Measurements from ENCODE around the gene CD74. TPM values are rescaled to one million over a fixed set of nuclear protein-coding genes. Genes with fewer than 3 reads are reported as not detected.

Gene CD74
- total and polyA plus RNA-seq, 10 of the 15 experiments (the other 5 are each of a cell fraction or from before 2014, with no cell fraction given), result 1,387 to 11,063 (median 3,922) TPM

GRCh38 chr5:150457562-150458240, 45.0 kb upstream of the CD74 start:
- BruUV-seq (replicated peaks), result no TSS peak
- Histone ChIP-seq H3K4me1 (ENCODE audit: control insufficient read depth, insufficient read depth, low read length) (peaks cover 35% of the 10 kb centered on the region), H3K9me3 (replicated peaks; ENCODE audit: control insufficient read depth, insufficient read depth, low read length) (no peaks in the 10 kb centered on the region), H3K36me3 (ENCODE audit: control insufficient read depth in 2 of 2, insufficient read depth in 2 of 2, low read length in 1 of 2) (no peaks in the 10 kb centered on the region), H3K79me2 (ENCODE audit: control insufficient read depth, insufficient read depth, low read length) (no peaks in the 10 kb centered on the region), H3K27ac (ENCODE audit: control insufficient read depth, insufficient read depth) (0 out of 2 replicates have a peak overlapping the region, but pooled peaks have one; percentile 13), H3K4me2 (ENCODE audit: control insufficient read depth, insufficient read depth) (peak overlapping the region; percentile 26), H3K9ac (ENCODE audit: control insufficient read depth, insufficient read depth, low read length) (no peak overlapping the region; the same call in 1 of the 2 replicates), H2AFZ (ENCODE audit: control insufficient read depth, low read depth, low read length) (peak overlapping the region; percentile 73), H3K4me3 (no peak overlapping the region), H4K20me1 (ENCODE audit: control insufficient read depth, insufficient read depth) (no peaks in the 10 kb centered on the region), H3K27me3 (replicated peaks in 1 of 2; ENCODE audit: control insufficient read depth in 2 of 2, insufficient read depth in 2 of 2, low read length in 1 of 2) (no peaks in the 10 kb centered on the region)
- CTCF ChIA-PET, result interaction anchor here (0.6 to 11.8 kb wide), 22 partner anchors 7 to 388 kb away, joined by 3 to 229 read pairs (median 4); partner anchors contain the start of genes IRGM, RBM22 and RPS14
- DNase-seq (ENCODE audit: low read depth, low spot score), result no peak
- intact Hi-C loops (cut with micrococcal nuclease; ENCODE audit: unreplicated experiment), result loop anchor here (5.0 to 10.0 kb wide), 4 partner anchors 105 to 390 kb away; partner anchors contain the start of gene IRGM
- ATAC-seq, result no peak
- POLR2A ChIA-PET, result interaction anchor here (0.5 to 0.7 kb wide), 3 partner anchors 9 to 30 kb away, joined by 3 to 6 read pairs (median 4); no protein-coding TSS in a partner anchor
- FAIRE-seq, result no peak
- 59% methylated on average over 14 of the region's 16 CpGs for WGBS (ENCODE audit: insufficient coverage, insufficient replicate concordance, low lambda C conversion rate, missing lambda C conversion rate)
- RAD21 ChIA-PET (ENCODE audit: unreplicated experiment), result interaction anchor here (0.7 to 9.0 kb wide), 10 partner anchors 31 to 389 kb away, joined by 3 to 143 read pairs (median 6); partner anchors contain the start of gene IRGM
- SMC1A ChIA-PET (ENCODE audit: uncharacterized antibody, unreplicated experiment), result interaction anchor here (0.7 to 5.3 kb wide), 13 partner anchors 18 to 683 kb away, joined by 3 to 58 read pairs (median 4); partner anchors contain the start of gene IRGM
- TF ChIP-seq BCL3 (IDR thresholded peaks at IDR 0.05; ENCODE audit: borderline replicate concordance, insufficient read depth, low read depth, low read length, poor library complexity, severe bottlenecking) (peak; percentile 27), GABPA (IDR thresholded peaks at IDR 0.05; ENCODE audit: low read depth) (no peak)
- in situ Hi-C loops (cut with MboI), result loop anchor here (5.0 to 10.0 kb wide), 2 partner anchors 197 to 390 kb away; partner anchors contain the start of gene IRGM

Measured in GM12878 (cell line).